Measurements from ENCODE around the gene KDM3B. TPM values are rescaled to one million over a fixed set of nuclear protein-coding genes. Genes with fewer than 3 reads are reported as not detected.

The KDM3B gene
- total and polyA plus RNA-seq, 9 of the 15 experiments (the other 6 are each of a cell fraction or from before 2014, with no cell fraction given): 13.8 to 62.8 (median 41.9) TPM

DNA sequence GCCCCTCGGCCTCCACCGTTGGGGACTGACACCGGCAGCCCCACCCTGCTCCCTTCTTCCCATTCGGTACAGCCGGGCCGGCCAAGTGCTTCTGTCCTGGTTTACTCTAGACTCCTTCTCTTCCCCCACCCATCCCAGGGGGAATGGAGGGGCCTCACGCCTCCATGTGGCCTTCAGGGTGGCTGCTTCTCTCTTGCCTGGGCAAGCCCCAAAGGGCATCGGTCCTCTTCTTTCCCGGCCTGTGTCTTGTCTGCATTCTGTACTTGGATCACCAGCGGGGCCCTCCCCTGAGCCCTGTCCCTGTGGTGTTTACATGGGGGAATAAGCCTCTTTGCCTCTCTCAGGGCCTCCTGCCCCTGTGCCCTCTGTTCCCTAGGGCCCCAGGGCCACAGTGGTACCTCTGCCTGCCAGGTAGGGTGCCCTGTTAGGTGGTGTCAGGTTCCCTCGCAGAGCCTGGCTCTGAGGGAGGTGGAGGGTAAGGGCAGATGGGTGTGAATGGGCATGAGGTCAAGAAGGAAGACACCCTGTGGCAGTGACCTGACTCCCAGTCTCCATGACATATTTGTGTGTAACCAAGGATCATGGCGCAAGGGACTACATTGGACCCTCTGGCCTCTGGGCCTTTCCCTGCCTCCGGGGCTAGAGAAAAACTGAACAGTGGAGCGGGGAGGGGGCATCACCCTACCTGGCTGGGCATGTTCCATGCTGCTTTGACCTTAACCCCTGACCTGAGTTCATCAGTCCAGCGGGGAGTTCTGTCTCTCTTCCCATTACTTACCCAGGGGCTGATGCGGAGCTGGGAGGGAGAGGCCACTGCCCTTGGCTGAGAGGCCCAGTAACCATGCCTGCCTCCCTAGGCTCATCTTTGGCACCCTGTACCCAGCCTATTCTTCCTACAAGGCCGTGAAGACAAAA, 87.9 kb downstream of the KDM3B start:
- no peaks in the 10 kb centered on the region for H3K79me2 ChIP-seq (ENCODE audit: control insufficient read depth, insufficient read depth, low read length)
- TF ChIP-seq HINFP (tag; conservative IDR thresholded peaks at IDR 0.05; ENCODE audit: low read depth) (no peak), RBM15 (IDR thresholded peaks at IDR 0.05; ENCODE audit: insufficient read depth, low read length) (no peak), IRF1 (CRISPR knock-in tag; IDR thresholded peaks at IDR 0.05; ENCODE audit: borderline replicate concordance) (no peak), ZNF76 (CRISPR knock-in tag; IDR thresholded peaks at IDR 0.05; ENCODE audit: borderline replicate concordance) (no peak), HIVEP1 (CRISPR knock-in tag; IDR thresholded peaks at IDR 0.05) (no peak), RBM22 (IDR thresholded peaks at IDR 0.05; ENCODE audit: low read depth, low read length, poor library complexity, severe bottlenecking) (no peak), GMEB1 (CRISPR knock-in tag; IDR thresholded peaks at IDR 0.05) (no peak), NFYB (IDR thresholded peaks at IDR 0.05; ENCODE audit: extremely low read depth, insufficient read length) (no peak), SRF (CRISPR knock-in tag; IDR thresholded peaks at IDR 0.05) (no peak), ZNF354B (CRISPR knock-in tag; IDR thresholded peaks at IDR 0.05) (no peak), ZNF277 (CRISPR knock-in tag; IDR thresholded peaks at IDR 0.05; ENCODE audit: borderline replicate concordance) (no peak), U2AF2 (optimal IDR thresholded peaks at IDR 0.05; ENCODE audit: low read depth, low read length) (no peak)
- TF ChIP-seq, protein P1, sequence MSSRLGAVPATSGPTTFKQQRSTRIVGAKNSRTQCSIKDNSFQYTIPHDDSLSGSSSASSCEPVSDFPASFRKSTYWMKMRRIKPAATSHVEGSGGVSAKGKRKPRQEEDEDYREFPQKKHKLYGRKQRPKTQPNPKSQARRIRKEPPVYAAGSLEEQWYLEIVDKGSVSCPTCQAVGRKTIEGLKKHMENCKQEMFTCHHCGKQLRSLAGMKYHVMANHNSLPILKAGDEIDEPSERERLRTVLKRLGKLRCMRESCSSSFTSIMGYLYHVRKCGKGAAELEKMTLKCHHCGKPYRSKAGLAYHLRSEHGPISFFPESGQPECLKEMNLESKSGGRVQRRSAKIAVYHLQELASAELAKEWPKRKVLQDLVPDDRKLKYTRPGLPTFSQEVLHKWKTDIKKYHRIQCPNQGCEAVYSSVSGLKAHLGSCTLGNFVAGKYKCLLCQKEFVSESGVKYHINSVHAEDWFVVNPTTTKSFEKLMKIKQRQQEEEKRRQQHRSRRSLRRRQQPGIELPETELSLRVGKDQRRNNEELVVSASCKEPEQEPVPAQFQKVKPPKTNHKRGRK (tag; IDR thresholded peaks at IDR 0.05): no peak
- no peak overlapping the region for H3K4me2 ChIP-seq (ENCODE audit: insufficient read depth, low read length)
- CTCF ChIA-PET (ENCODE audit: low intra/inter-chr PET ratio): no interaction called here
- H3K4me3 ChIP-seq: no peak overlapping the region
- no peaks in the 10 kb centered on the region for H3K27me3 ChIP-seq (ENCODE audit: control insufficient read depth in 2 of 2, insufficient read depth in 2 of 2, low read length in 2 of 2)
- 59% methylated on average over 16 of the region's 17 CpGs for WGBS (ENCODE audit: insufficient coverage, low coverage, missing lambda C conversion rate)
- no peak overlapping the region for H3K27ac ChIP-seq (ENCODE audit: extremely low read depth, low read depth, low read length)
- BruUV-seq (replicated peaks): no TSS peak
- peaks cover 7 to 32% of the 10 kb centered on the region in 2 experiments; a peak in 4 of 5 replicates for H3K4me1 ChIP-seq (replicated peaks in 1 of 2; ENCODE audit: control insufficient read depth in 2 of 2, insufficient read depth in 2 of 2, low read length in 2 of 2)
- POLR2A ChIA-PET: interaction anchor here (0.8 to 0.9 kb wide), 2 partner anchors 20 to 25 kb away, joined by 3 read pairs; partner anchors contain the start of gene EGR1
- H3K36me3 ChIP-seq (ENCODE audit: control insufficient read depth, insufficient read depth, low read length): peaks cover 13% of the 10 kb centered on the region; the same call in 2 of the 3 replicates
- in situ Hi-C loops (cut with MboI): no loop called here
- no peaks in the 10 kb centered on the region for H3K9me3 ChIP-seq (replicated peaks; ENCODE audit: control insufficient read depth, insufficient read depth, low read depth, low read length)
- H3K9ac ChIP-seq (ENCODE audit: insufficient read depth in 1 of 2, low read depth in 2 of 2, low read length in 2 of 2): peak overlapping the region in 1 of 2 experiments; percentile 31; a peak in 1 of 4 replicates
- FAIRE-seq (no peak), ATAC-seq (no peak), DNase-seq (ENCODE audit: extremely low read depth in 1 of 4, low spot score in 3 of 4) (no peak)
- no peaks in the 10 kb centered on the region for H3K9me1 ChIP-seq (ENCODE audit: control insufficient read depth, insufficient read depth, low read length)
- intact Hi-C loops (cut with micrococcal nuclease): no loop called here
- peaks cover 4% of the 10 kb centered on the region; the same call in 1 of the 2 replicates for H4K20me1 ChIP-seq (replicated peaks; ENCODE audit: control insufficient read depth, insufficient read depth, low read length)
- no peak overlapping the region for H2AFZ ChIP-seq (ENCODE audit: low read depth, low read length)
